BJ (cell line): Measurements from ENCODE around the gene ZNF236. TPM values are rescaled to one million over a fixed set of nuclear protein-coding genes. Genes with fewer than 3 reads are reported as not detected.

Experiments
- CTCF ChIA-PET: fragments of 350-600 bp; formaldehyde crosslinking; extraction: SDS; loops from one replicate; lab custom pipeline; 2021; ENCODE audit warnings: antibody characterized with exemption, inconsistent platforms; lab: Yijun Ruan, JAX
- POLR2A ChIA-PET: fragments of 300-600 bp; sonication (Branson Sonifier 250); formaldehyde crosslinking; extraction: SDS; loops from one replicate; lab custom pipeline; 2021; ENCODE audit warnings: antibody characterized with exemption; lab: Charles Lee
- DNase-seq: peaks from one replicate; pipeline ENCODE4 v3.0.0-alpha.2; 2011; ENCODE audit warnings: low read depth
- H3K27me3 ChIP-seq: 2 replicates; pipeline ENCODE4 v1.6.0; 2011; ENCODE audit warnings: low read length; ENCODE audit not compliant: control insufficient read depth, insufficient read depth
- H3K36me3 ChIP-seq: 2 replicates; pipeline ENCODE4 v1.5.1; 2011; ENCODE audit warnings: low read length; ENCODE audit not compliant: control insufficient read depth, insufficient read depth
- H3K4me3 ChIP-seq: 2 replicates; pipeline ENCODE4 v1.5.1; 2011; ENCODE audit warnings: low read depth, mild to moderate bottlenecking, control low read depth, low read length
- CTCF ChIP-seq: IDR thresholded peaks from 2 replicates; pipeline ENCODE4 v1.5.1; 2011; ENCODE audit warnings: low read depth, mild to moderate bottlenecking, control low read depth, inconsistent platforms, low read length, moderate library complexity; ENCODE audit not compliant: insufficient read depth
- polyA plus RNA-seq: library from polyadenylated mRNA; depleted of rRNA; stranded (reverse); fragments of >200 nt; gene quantifications from 2 replicates; pipeline ENCODE4 v1.2.3, GENCODE V29; 2011

Gene ZNF236
- polyA plus RNA-seq, 1 experiment, result 5.1 TPM

- no peak for TF ChIP-seq CTCF
- DNase-seq, result no peak
- Histone ChIP-seq H3K36me3 (no peaks in the 10 kb centered on the region), H3K4me3 (no peak overlapping the region), H3K27me3 (peaks cover 3% of the 10 kb centered on the region; the same call in 1 of the 2 replicates)
- CTCF ChIA-PET, result interaction anchor here (0.6 to 1.4 kb wide), 5 partner anchors 8 to 291 kb away, joined by 3 to 7 read pairs (median 4); no protein-coding TSS in a partner anchor
- POLR2A ChIA-PET, result no interaction called here
Measured at GRCh38 chr18:76991021-76991688, 168.8 kb downstream of the ZNF236 start.

GRCh38 chr18:76992226-76993084, 170.1 kb downstream of the ZNF236 start:
- Histone ChIP-seq H3K4me3 (no peak overlapping the region), H3K36me3 (no peaks in the 10 kb centered on the region), H3K27me3 (peaks cover 1% of the 10 kb centered on the region; the same call in 1 of the 2 replicates)
- TF ChIP-seq CTCF, result no peak
- CTCF ChIA-PET, result interaction anchor here (0.9 to 2.1 kb wide), 6 partner anchors 8 to 219 kb away, joined by 3 to 11 read pairs (median 6); no protein-coding TSS in a partner anchor
- POLR2A ChIA-PET, result no interaction called here
- no peak for DNase-seq

- Histone ChIP-seq H3K4me3 (no peak overlapping the region), H3K36me3 (no peaks in the 10 kb centered on the region), H3K27me3 (peaks cover 1% of the 10 kb centered on the region; the same call in 1 of the 2 replicates)
- ChIA-PET POLR2A (no interaction called here), CTCF (interaction anchor here (0.9 to 2.1 kb wide), 5 partner anchors 8 to 190 kb away, joined by 3 to 11 read pairs (median 4); no protein-coding TSS in a partner anchor)
- no peak for DNase-seq
- TF ChIP-seq CTCF, result no peak
Measured at GRCh38 chr18:76993085-76993382, 170.7 kb downstream of the ZNF236 start.

GRCh38 chr18:76993573-76993972, 171.2 kb downstream of the ZNF236 start:
- ChIA-PET CTCF (interaction anchor here (1.5 to 14.1 kb wide), 4 partner anchors 10 to 216 kb away, joined by 4 to 215 read pairs (median 8); no protein-coding TSS in a partner anchor), POLR2A (no interaction called here)
- no peak for TF ChIP-seq CTCF
- peaks cover 1% of the 10 kb centered on the region; the same call in 1 of the 2 replicates for H3K27me3 ChIP-seq
- no peak for DNase-seq
- no peak overlapping the region for H3K4me3 ChIP-seq
- no peaks in the 10 kb centered on the region for H3K36me3 ChIP-seq
